Suprapubic skin (tissue), 4 donors: Measurements from ENCODE around the gene RALGPS2.

Source experiments
- POLR2A ChIP-seq, 2 donors: fragments of 450-650 bp; IDR thresholded peaks; one replicate each; pipeline ENCODE4 v1.6.1; 2017; ENCODE audit warnings: antibody characterized with exemption in 2 of 2, mild to moderate bottlenecking in 2 of 2, moderate library complexity in 2 of 2
- POLR2AphosphoS5 ChIP-seq, 3 donors: sonication (generic); formaldehyde crosslinking; IDR thresholded peaks; one replicate each; pipeline ENCODE4 v1.6.1; 2017; ENCODE audit warnings: antibody characterized with exemption in 3 of 3
- TF ChIP-seq, protein P1 (sequence below), 2 donors: fragments of 200-600 bp in 1 of 2; fragments of 450-650 bp in 1 of 2; sonication (generic) in 1 of 2; IDR thresholded peaks; one replicate each; pipeline ENCODE4 v1.5.1; 2016 to 2019; ENCODE audit warnings: antibody characterized with exemption in 2 of 2, mild to moderate bottlenecking in 1 of 2, moderate library complexity in 1 of 2

DNA sequence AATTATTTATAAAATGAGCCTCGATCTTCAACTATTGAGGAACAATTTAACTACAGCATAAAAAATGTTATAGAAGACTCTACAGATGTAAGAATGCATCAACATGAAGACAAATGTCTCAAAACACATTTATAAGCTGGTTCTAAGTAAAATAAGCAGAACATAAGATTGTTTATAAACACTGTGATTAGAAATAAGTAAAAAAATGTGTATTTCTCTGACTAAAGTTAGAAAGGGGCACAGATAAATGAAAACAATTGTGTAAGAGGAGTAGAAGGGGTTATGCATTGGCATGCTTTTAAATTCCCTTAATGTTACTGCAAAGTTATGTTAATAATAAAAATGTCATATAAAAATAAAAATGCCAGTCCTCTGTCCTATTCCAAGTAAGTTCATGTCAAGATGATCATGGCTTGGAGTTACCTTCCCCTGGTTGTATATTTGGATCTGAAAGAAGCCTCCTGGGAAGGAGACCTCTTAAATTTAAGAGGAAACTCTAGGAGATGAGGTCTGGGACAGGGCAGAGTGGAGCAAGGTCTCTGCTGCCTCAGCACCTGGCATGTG lies 230.4 kb downstream of the RALGPS2 start:
- TF ChIP-seq, protein P1, sequence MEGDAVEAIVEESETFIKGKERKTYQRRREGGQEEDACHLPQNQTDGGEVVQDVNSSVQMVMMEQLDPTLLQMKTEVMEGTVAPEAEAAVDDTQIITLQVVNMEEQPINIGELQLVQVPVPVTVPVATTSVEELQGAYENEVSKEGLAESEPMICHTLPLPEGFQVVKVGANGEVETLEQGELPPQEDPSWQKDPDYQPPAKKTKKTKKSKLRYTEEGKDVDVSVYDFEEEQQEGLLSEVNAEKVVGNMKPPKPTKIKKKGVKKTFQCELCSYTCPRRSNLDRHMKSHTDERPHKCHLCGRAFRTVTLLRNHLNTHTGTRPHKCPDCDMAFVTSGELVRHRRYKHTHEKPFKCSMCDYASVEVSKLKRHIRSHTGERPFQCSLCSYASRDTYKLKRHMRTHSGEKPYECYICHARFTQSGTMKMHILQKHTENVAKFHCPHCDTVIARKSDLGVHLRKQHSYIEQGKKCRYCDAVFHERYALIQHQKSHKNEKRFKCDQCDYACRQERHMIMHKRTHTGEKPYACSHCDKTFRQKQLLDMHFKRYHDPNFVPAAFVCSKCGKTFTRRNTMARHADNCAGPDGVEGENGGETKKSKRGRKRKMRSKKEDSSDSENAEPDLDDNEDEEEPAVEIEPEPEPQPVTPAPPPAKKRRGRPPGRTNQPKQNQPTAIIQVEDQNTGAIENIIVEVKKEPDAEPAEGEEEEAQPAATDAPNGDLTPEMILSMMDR (IDR thresholded peaks at IDR 0.05): no peak
- TF ChIP-seq POLR2A (IDR thresholded peaks at IDR 0.05) (no peak), POLR2AphosphoS5 (IDR thresholded peaks at IDR 0.05) (no peak)
